Left ventricle myocardium superior (tissue), 1 donor: ENCODE data around the gene ARHGEF6. TPM values are rescaled to one million over a fixed set of nuclear protein-coding genes. Genes with fewer than 3 reads are reported as not detected.

ENCODE experiments used
- ATAC-seq: fragments of 200-7000 bp; cut with Tn5 transposase; one replicate; pipeline ENCODE4 v1.9.1; 2020; ENCODE audit warnings: mild to moderate bottlenecking, moderate library complexity
- DNase-seq: peaks from one replicate; pipeline ENCODE4 v3.0.0-alpha.2; 2020
- intact Hi-C: fragments of 100-400 bp; cut with micrococcal nuclease; formaldehyde crosslinking; loops from one replicate; pipeline ENCODE4 v1.11.0; 2022
- total RNA-seq: library from RNA; stranded (reverse); fragmentation: NEBNext Ultra II Directional; extraction: Animal tissue kit (Norgen Biotek cat#: 25700); gene quantifications from one replicate; pipeline ENCODE4 v1.2.1, GENCODE V29; 2021
- donor health status: DM: no; HTN: yes; CAD: no; lungs with severe emphysema.

Gene ARHGEF6
- total RNA-seq, 1 donor from 2014 or later: 44.2 TPM

DNA sequence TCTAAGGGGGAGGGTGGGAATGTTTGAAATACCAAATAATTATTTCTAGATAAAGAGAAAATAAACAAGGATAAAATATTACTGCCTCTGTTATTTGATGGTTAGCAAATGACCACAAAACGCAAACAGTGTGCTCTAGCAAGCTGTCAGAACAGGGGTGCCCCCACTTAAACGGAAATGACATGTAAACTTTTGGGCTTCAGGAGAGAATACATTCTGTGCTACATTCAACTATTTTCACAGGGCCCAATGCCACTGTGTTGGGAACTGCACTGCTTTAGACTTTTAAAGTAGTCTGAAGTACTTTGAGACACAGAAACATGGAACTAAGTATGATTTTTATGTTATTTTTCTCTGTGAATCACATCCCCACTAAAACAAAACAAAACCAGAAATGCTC, 118.6 kb downstream of the ARHGEF6 start:
- intact Hi-C loops: no loop called here
- DNase-seq: no peak
- no peak for ATAC-seq

DNA sequence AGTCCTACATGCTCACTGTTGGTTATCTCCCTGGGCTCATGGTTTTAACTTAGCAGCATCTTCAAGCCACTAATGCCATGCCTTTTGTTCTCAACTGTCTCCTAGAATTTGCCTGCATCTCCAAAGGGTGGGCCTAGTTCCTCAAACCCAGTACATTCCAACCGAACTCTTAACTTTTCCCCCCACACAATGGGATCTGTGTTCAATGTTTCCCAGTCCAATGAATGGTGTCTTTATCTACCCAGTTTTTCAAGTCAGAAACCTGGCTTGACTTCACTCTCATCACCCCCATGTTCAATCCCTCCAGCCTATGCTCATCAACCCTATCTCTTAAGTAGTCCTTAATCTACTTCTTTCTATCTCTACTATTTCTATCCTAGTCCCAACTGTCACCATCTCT, 119.8 kb downstream of the ARHGEF6 start:
- DNase-seq (no peak), ATAC-seq (no peak)
- intact Hi-C loops: no loop called here

DNA sequence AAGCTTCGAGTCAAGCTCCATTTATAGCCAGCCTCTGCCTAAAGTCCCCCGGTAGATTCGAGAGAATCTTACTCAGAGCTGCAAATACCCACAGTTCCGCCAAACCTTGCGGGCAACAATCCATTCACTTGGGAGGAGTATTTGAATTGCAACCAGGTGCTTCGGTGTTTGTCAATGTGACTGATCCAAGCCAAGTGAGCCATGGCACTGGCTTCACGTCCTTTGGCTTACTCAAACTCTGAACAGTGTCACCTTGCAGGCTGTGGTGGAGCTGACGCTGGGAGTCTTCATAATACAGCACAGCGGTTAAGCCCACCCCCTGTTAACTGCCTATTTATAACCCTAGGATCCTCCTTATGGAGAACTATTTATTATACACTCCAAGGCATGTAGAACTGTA, 121.6 kb downstream of the ARHGEF6 start:
- intact Hi-C loops: no loop called here
- ATAC-seq (no peak), DNase-seq (no peak)

DNA sequence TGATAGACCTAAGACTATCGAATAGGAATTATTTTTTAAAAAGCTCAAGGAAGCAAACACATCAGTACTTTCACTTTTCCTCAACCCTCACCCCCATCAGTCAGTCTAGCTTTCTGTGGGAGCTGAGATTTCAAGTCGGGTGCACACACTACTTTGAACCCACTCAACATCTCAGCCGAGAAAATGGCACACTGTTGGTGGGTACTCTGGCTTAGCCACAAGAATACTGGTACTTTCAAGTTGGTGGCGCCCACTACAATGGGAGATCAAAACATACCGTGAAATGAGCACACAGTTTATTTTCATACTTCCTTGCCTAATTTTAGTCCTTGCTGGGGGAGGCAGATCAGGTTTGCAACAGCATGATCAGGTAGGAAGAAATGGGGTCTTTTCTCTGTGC, 122.6 kb downstream of the ARHGEF6 start:
- ATAC-seq (no peak), DNase-seq (no peak)
- intact Hi-C loops: no loop called here

DNA sequence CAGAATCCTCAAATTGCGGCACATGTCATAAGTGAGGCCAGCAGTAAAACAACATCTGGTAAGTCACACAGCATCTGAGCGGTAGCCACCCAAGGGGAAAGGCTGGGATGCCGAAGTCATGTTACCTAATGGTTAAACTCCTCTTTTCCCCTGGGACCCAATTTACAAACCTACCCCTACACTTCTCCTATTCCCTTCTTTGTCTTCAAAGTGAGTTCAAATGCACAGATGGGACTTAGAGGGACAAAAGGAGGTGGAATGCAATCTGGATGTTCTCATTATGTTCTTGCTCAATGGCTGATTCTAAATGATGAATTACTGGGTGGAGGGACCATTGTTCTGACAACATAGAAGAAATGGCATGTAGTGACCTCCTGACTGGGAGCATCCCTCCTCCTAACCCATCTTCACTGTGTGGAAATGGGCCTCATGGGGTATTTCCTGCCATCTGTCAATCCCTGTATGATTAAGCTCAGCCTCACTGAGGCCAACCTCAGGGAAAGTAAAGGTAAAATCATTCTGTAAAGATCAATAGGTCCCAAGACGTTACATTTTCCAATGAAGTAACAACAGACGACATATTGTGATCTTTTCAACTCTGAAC, 124.3 kb downstream of the ARHGEF6 start:
- ATAC-seq (no peak), DNase-seq (no peak)
- intact Hi-C loops: no loop called here

DNA sequence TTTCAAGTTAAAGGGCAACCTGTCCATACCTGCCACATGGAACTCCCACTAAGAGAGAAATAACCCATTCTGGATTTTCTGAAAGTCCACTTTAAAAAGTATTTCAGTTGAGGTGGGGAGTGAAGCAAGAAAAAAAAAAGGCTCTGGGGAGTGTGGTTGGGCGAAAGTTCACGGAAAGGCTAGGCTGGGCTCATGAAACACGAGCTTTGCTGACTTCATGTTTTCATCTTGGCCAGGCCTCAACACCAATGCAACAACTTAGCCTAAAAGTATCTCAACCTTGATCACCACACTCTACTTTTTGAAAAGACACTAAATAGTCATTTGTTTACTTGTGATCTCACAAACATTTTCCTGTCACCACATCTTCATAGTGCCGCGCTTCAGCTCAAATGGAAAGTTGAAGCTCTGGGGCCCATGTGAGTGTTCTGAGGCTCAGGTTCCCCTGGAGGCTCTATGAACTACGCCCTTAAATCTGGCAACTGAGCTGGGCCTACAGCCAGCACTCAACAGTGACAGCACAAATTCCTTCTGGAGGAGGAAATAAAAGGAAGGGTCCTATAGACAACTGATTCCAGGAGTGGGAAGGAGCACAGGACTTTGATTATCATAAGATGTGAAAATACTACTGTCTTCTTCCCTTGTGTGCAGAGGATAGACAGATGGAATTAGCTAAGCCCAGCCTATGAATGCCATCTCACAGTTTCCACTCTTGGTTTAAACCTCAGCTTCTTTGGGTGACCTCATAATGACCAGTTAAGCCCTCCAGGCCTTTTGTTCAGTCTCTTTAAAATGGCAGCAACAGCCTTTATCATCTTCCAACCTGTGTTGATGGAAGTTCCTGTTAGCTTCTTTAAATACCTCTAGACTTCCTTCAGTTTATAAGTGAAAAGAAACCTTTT, 127.7 kb downstream of the ARHGEF6 start:
- no peak for DNase-seq
- intact Hi-C loops: no loop called here
- ATAC-seq: no peak

DNA sequence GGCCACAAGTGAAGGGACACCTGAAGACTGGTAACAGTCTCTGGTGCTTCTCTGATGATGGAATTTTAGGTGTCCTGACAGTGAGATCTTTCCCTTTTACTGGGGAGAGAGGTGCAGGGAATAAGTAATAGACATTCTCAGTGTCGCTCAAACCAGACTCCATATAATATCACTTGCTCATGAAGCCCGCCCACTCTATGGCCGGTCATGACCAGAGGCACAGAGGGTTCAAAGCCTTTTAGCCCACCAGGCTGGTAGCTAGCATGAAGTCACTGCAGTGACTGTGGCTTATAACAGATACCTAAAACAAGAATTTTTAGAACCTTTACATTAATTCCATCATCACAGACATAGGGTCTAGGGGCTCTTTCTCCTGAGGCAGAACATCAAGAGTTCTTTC, 129.9 kb downstream of the ARHGEF6 start:
- DNase-seq: no peak
- intact Hi-C loops: no loop called here
- no peak for ATAC-seq

DNA sequence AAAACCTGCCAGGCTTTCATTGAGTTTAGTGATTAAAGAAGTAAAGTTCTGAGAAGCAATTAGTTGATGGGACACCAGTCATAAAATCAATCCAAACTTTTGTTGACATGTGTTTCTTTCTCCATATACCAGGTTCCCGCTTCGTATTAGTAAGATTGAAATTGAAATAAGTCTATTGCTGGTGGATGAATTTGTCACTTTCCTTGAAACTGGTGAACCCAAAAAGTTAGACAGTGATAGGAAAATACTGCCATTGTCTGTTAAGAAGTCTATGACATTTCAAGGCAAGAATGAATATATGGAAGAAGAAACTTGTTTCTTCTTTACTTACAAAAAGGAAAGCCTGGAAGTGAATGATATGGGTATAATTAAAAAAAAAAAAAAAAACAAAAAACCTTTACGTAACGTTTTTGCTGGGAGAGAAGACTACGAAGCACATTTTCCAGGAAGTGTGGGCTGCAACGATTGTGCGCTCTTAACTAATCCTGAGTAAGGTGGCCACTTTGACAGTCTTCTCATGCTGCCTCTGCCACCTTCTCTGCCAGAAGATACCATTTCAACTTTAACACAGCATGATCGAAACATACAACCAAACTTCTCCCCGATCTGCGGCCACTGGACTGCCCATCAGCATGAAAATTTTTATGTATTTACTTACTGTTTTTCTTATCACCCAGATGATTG, 132.9 kb downstream of the ARHGEF6 start, which contains the start of gene CD40LG:
Gene CD40LG, plus strand, starts transcription at position 482 of the 684 bp plus-strand sequence. Its CDS starts 91 bp downstream, at position 573.
- DNase-seq (no peak), ATAC-seq (no peak)
- intact Hi-C loops: no loop called here

DNA sequence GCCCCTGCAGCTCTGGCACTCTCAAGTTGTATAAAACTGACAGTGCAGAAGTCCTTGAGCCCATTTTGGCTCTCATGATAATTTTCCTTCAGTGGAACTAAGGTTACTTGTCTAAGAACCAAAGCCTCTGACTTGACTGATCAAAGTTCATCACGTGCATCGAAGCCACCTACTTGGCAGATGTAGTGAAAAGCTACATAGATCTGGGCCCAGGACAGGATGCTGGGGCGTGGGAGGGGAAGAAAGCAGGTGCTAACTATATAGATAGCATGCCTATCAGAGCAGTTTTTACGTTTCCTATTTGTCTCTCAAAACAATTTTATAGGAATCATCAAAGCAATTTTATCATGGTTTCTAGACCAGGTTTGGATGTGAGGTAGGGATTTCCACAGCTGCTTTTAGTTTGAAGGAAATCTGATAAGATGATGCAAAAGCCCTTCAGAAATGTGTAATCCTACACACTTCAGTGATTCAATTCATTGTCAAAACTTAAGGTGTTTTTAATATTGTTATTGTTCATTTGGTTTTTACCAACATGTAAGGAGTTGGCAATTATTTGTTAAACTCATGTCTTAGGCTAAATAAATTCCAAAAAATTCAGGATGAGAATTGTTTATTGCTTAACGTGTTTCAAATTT, 134.0 kb downstream of the ARHGEF6 start:
- intact Hi-C loops: no loop called here
- no peak for DNase-seq
- no peak for ATAC-seq

DNA sequence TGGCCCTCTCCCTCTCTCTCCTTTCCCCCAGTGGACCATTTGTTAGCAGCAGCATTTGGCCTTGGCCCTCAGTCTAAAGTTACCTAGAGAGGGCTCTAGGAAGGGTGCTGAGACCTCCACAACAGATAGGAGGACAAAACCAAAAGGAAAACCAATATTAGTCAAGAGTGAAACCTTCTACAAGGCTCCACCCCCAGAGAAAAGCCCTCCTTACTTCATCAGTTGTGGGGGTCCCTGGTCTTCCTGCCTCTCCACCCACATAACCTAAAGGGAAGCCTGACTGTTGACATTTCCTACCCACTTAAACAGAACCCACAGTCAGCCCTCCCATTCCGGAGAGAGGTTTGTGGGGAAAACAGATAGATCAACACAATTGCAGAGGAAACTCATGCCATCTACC, 137.5 kb downstream of the ARHGEF6 start:
- intact Hi-C loops: no loop called here
- ATAC-seq (no peak), DNase-seq (no peak)

DNA sequence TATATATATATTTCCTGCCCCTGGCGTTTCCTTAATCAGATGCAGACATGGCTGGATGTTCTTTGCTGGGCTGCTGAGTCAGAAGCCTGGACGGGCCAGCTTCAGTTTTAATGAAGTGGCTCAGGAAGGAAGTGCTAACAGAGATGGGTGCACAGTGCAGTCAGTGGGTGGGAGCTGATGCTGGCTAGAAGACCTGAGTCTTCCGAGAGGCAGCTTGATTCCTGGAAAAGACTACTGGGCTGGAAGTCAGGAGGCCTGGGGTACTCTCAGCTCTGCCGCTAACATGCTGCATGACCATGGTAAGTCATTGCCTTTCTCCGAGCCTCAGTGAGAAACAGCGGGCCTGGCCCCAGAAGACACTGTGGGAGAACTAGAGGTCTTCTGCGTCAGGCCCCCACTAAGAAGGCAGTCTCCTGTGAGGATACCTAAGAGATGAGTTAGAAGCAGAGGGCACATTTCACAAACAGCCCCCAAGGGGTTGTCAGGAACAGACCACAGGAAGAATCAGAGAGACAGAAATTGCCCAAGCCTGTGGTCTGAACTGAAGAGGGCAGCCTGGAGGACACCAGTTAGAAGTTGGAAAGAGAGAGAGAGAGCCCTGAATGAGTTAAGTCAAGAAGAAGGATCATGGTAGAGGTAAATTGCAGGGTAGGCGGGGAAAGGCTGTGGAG, 141.1 kb downstream of the ARHGEF6 start:
- DNase-seq: no peak
- intact Hi-C loops: no loop called here
- no peak for ATAC-seq

DNA sequence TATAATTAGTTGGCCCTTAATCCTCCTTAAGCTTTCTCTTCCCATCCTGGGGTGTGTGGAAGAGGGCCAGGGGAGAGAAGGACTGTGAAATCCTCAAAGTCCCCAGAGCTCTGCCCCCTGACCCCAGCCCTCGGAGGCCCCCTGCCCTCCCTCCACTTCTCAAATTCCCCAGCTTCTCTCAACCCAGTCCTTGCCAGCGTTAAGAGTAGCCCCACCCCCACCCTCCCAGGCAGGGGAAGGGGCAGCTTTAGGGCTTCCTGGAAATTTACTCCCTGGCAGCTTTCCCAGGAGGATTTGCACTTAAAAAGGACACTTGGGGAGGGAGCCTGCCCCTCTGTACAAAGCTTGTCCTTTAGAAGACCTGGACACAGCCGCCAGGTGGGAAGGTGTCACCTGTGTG, 144.6 kb downstream of the ARHGEF6 start:
- DNase-seq (no peak), ATAC-seq (no peak)
- intact Hi-C loops: no loop called here

DNA sequence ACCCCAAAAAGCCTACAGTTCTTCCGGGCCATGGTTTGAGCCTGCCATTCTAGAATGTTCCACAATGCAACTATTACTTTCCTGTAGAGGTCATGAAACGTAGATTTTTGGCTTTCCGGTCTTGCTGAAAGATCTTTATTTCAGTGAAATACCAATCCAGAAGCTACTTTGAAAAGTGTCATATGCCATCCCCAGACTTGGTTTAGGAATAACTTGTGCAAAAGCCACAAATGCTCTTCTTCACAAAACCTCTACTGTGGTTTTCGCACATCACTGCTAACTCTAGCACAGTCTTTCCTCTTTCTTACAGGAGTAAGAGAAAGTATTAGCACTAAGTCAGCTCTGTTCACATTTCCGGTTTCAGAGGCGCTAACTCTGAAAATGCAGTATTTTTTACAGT, 145.5 kb downstream of the ARHGEF6 start:
- ATAC-seq: no peak
- intact Hi-C loops: no loop called here
- DNase-seq: no peak

DNA sequence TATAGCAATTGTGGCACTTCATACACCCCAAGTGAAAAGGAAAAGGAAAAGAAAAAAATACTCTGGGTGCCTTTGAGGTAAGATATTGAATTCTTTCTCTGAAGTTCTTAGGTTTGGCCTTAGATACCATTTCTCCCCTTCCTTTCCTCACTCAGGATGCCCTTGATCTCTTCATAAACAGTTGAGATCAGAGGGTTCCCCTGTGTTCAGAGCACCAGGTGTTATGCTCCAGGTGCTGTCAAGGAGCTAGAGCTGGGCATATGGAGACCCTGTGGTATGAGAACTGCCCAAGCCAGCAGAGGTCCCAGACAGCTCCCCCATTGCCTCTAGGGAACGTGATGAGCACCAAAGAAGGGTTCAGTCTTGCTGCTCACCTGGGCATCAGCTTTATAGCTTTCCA, 149.9 kb downstream of the ARHGEF6 start:
- DNase-seq (no peak), ATAC-seq (no peak)
- intact Hi-C loops: no loop called here

DNA sequence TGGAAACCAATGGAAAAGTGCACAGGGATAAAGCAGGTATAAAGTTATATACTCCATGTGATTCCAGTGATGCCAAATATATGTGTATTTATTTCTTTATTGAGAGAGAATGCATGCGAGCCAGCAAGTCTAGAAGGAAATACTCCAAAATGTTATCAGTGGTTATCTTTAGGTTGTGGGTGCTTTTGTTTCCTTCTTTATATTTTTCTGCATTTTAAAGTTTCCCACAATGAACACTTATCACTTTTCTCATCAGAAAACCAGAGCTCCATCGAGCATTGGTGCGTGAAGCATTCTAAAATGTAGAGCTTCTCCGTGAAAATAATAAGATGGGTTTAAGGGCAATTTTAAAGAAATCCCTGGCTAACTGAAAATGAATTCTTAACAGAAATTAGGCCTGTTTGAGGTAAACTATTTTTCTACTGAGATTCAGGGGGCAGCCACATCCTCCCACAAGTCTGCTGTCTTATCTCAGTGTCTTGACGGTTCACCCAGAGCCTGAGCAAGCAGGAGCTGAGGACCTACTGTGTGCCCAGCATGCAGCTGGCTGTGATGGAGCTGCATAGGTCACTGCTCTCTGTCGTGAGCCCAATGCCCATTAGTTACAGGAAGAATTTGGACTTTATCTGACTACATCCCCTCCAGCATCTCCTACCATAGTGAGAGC, 151.5 kb downstream of the ARHGEF6 start:
- intact Hi-C loops: no loop called here
- ATAC-seq (no peak), DNase-seq (no peak)

DNA sequence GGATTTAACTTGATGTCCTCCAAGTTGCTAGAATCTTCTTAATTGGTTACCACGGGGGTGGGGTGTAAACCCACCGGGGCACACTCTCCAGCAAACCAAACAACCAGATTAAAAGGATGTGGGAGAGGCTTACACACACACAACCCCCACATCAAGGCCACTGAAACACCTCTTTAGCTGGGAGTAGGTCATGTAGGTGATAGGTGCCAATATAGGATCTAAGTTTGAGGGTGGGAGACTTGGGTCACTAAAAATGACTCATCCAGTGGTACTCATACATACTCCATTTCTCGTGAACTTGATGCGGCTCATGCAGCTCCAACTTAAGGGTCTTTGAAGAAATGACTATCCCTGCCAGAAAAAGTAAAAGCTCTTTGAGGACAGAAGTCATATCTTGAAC, 153.3 kb downstream of the ARHGEF6 start:
- ATAC-seq: no peak

DNA sequence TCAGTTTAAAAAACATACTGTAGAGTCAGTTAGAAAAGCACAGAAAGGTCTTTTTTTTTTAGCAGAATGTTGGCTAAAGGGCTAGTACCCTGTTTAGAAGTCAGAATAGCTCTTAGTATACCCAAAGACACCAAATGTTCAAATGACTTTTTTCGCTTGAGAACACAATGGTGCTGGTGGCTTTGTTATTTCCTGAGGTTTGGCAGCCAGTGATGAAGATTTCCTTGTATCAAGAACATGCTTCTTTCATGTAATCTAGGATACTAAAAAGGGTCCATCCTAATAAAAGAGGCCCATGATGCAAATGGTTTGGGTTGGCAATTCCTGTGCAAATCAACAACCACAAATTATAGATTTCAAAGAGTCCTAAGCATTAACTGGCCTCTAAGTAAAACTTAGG, 153.8 kb downstream of the ARHGEF6 start:
- ATAC-seq: no peak

More for the DNA sequence above, 153.3 kb downstream of the ARHGEF6 start:
- DNase-seq: no peak
- intact Hi-C loops: no loop called here

DNA sequence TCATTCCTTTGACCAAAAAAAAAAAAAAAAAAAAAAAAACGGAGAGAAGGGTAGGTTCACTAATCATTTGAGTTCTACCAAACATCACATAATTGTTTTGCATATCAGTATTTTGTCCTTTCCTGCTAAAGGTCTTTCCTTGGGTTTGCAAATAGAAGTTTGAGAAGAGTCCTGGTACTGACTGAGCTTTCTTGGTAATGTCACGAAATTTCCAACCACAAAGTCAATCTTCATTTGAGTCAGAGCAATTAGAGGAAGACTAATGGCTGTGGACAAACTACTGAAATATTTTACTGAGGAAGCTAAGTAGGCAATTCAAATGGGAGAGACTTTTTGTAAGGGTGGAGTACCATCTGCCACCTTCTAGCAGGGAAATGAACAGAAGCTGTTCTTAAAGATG, 154.5 kb downstream of the ARHGEF6 start:
- intact Hi-C loops: no loop called here
- no peak for DNase-seq
- ATAC-seq: no peak

More for the DNA sequence above, 153.8 kb downstream of the ARHGEF6 start:
- DNase-seq: no peak
- intact Hi-C loops: no loop called here

DNA sequence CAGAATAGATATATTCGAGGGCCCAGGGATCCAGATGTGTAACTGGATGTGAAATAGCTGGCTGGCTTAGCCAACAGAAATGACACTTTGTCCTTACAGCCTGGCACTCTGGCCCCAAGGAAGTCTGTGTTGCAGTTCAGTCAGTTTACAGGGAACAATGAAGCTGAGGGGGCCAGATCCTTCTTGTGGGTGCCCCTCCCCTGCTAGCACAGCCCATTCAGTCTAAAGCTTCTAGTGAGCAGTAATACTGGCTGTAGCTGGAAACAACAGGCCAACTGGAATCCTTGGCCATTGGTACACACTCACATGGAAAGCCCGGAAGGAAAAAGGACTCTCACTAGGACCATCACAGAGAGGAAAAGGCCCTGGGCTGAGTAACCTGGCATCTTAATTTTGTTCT, 155.5 kb downstream of the ARHGEF6 start:
- no peak for ATAC-seq
- no peak for DNase-seq
- intact Hi-C loops: no loop called here
